Erythroblast (primary cell): ENCODE data around the gene NRP1.

ENCODE experiments used
- GATA1 ChIP-seq: IDR thresholded peaks from 2 replicates; pipeline ENCODE4 v1.6.1; 2011; ENCODE audit warnings: low read depth, mild to moderate bottlenecking, control low read depth, low read length, moderate library complexity
- POLR2A ChIP-seq: IDR thresholded peaks from 2 replicates; pipeline ENCODE4 v1.6.1; 2011; ENCODE audit warnings: mild to moderate bottlenecking, low read length

- no peak for TF ChIP-seq POLR2A
- no peak for TF ChIP-seq GATA1
Observed at GRCh38 chr10:33368086-33368485, 33.6 kb upstream of the NRP1 start.
